HepG2 (cell line): ENCODE results near the gene SLIT1.

ENCODE experiments used
- ELK4 ChIP-seq: sonication (generic); formaldehyde crosslinking; IDR thresholded peaks from 2 replicates; pipeline ENCODE4 v1.9.0; 2021; ENCODE audit warnings: missing genetic modification reagents, borderline replicate concordance
- HCFC1 ChIP-seq: fragments of 150-350 bp; IDR thresholded peaks from 2 replicates; pipeline ENCODE4 v1.6.1; 2014; ENCODE audit warnings: low read depth, low read length
- MXD1 ChIP-seq: sonication (generic); formaldehyde crosslinking; IDR thresholded peaks from 2 replicates; pipeline ENCODE4 v1.4.0; 2020; ENCODE audit warnings: mild to moderate bottlenecking, missing genetic modification reagents
- U2AF1 ChIP-seq: fragments of 200-400 bp; formaldehyde crosslinking; optimal IDR thresholded peaks from 2 replicates; pipeline ENCODE3; 2017; ENCODE audit warnings: mild to moderate bottlenecking, low read depth, low read length
- ZBTB43 ChIP-seq: sonication (generic); formaldehyde crosslinking; conservative IDR thresholded peaks from 2 replicates; pipeline ENCODE4 v1.4.0; 2020; ENCODE audit warnings: missing genetic modification reagents
- ZNF275 ChIP-seq: sonication (generic); formaldehyde crosslinking; IDR thresholded peaks from 2 replicates; pipeline ENCODE4 v1.8.0; 2022; ENCODE audit warnings: missing genetic modification reagents, mild to moderate bottlenecking, inconsistent platforms, borderline replicate concordance

- no peak for TF ChIP-seq ZBTB43 (CRISPR knock-in tag)
- TF ChIP-seq MXD1, result no peak
- no peak for TF ChIP-seq U2AF1
- TF ChIP-seq ZNF275 (CRISPR knock-in tag), result no peak
- no peak for TF ChIP-seq HCFC1
- TF ChIP-seq ELK4 (CRISPR knock-in tag), result no peak
Measured at GRCh38 chr10:97220355-97220754, 34.6 kb upstream of the SLIT1 start.
